H9 (cell line): ENCODE data around the gene GNA12. TPM values are rescaled to one million over a fixed set of nuclear protein-coding genes. Genes with fewer than 3 reads are reported as not detected.
A peak's percentile ranks its signal among the peaks of the same experiment; 100 is the strongest.

Experiments used
- DNase-seq: peaks from one replicate; pipeline ENCODE4 v3.0.0-alpha.2; 2017
- H2AFZ ChIP-seq: one replicate; pipeline ENCODE4 v1.6.1; 2013; ENCODE audit warnings: mild to moderate bottlenecking, low read length, control low read depth, moderate library complexity
- H2AK5ac ChIP-seq: 2 replicates; pipeline ENCODE4 v1.6.1; 2013; ENCODE audit warnings: low read length, control low read depth, mixed read lengths; ENCODE audit not compliant: insufficient read length
- H2BK120ac ChIP-seq: one replicate; pipeline ENCODE4 v1.6.1; 2013; ENCODE audit warnings: low read depth, mild to moderate bottlenecking, low read length, control low read depth, inconsistent platforms; ENCODE audit not compliant: poor library complexity, severe bottlenecking
- H2BK12ac ChIP-seq: 2 replicates; pipeline ENCODE4 v1.6.1; 2013; ENCODE audit warnings: low read length, control low read depth, mixed read lengths, low read depth; ENCODE audit not compliant: insufficient read length
- H2BK15ac ChIP-seq: 2 replicates; pipeline ENCODE4 v1.6.1; 2013; ENCODE audit warnings: low read depth, low read length, control low read depth
- H2BK20ac ChIP-seq: one replicate; pipeline ENCODE4 v1.6.1; 2013; ENCODE audit warnings: low read depth, mild to moderate bottlenecking, low read length, control low read depth, inconsistent platforms; ENCODE audit not compliant: poor library complexity, severe bottlenecking
- H2BK5ac ChIP-seq: 2 replicates; pipeline ENCODE4 v1.6.1; 2013; ENCODE audit warnings: low read length, control low read depth, mixed read lengths; ENCODE audit not compliant: insufficient read length
- H3K14ac ChIP-seq: 2 replicates; pipeline ENCODE4 v1.6.1; 2013; ENCODE audit warnings: low read length, control low read depth; ENCODE audit not compliant: insufficient read depth
- H3K18ac ChIP-seq: 2 replicates; pipeline ENCODE4 v1.6.1; 2013; ENCODE audit warnings: low read depth, mild to moderate bottlenecking, mixed read lengths, low read length, control low read depth; ENCODE audit not compliant: insufficient read length
- H3K23ac ChIP-seq: 2 replicates; pipeline ENCODE4 v1.6.1; 2013; ENCODE audit warnings: low read length, control low read depth, mixed read lengths, low read depth; ENCODE audit not compliant: insufficient read length
- H3K23me2 ChIP-seq: 2 replicates; pipeline ENCODE4 v1.6.1; 2013; ENCODE audit warnings: low read depth, mild to moderate bottlenecking, mixed read lengths, low read length, control low read depth; ENCODE audit not compliant: insufficient read length, poor library complexity, severe bottlenecking
- H3K27ac ChIP-seq: 2 replicates; pipeline ENCODE4 v1.5.1; 2013; ENCODE audit warnings: low read length, control low read depth, mixed read lengths, low read depth; ENCODE audit not compliant: insufficient read length
- H3K27me3 ChIP-seq: 2 replicates; pipeline ENCODE4 v1.6.1; 2013; ENCODE audit warnings: low read length, control low read depth, inconsistent platforms; ENCODE audit not compliant: insufficient read depth
- H3K4ac ChIP-seq: 2 replicates; pipeline ENCODE4 v1.6.1; 2013; ENCODE audit warnings: low read depth, mild to moderate bottlenecking, control low read depth, inconsistent platforms, low read length, moderate library complexity
- H3K4me1 ChIP-seq: 2 replicates; pipeline ENCODE4 v1.6.1; 2013; ENCODE audit warnings: low read length, control low read depth, inconsistent platforms; ENCODE audit not compliant: insufficient read depth
- H3K4me2 ChIP-seq: 2 replicates; pipeline ENCODE4 v1.6.1; 2013; ENCODE audit warnings: low read length, control low read depth, mixed read lengths; ENCODE audit not compliant: insufficient read length, insufficient read depth
- H3K56ac ChIP-seq: 2 replicates; pipeline ENCODE4 v1.6.1; 2013; ENCODE audit warnings: low read depth, mild to moderate bottlenecking, mixed read lengths, low read length, control low read depth; ENCODE audit not compliant: insufficient read length
- H3K79me1 ChIP-seq: 2 replicates; pipeline ENCODE4 v1.6.1; 2013; ENCODE audit warnings: low read depth, mild to moderate bottlenecking, moderate library complexity, low read length, control low read depth, inconsistent platforms; ENCODE audit not compliant: insufficient read depth, poor library complexity, severe bottlenecking
- H3K79me2 ChIP-seq: 2 replicates; pipeline ENCODE4 v1.6.1; 2013; ENCODE audit warnings: low read length, control low read depth, inconsistent platforms; ENCODE audit not compliant: insufficient read depth
- H3K9ac ChIP-seq: 2 replicates; pipeline ENCODE4 v1.6.1; 2013; ENCODE audit warnings: low read length, control low read depth, mixed read lengths; ENCODE audit not compliant: insufficient read length; ENCODE audit errors: extremely low read depth
- H3K9me3 ChIP-seq: one replicate; pipeline ENCODE4 v1.6.1; 2013; ENCODE audit warnings: low read depth, low read length, inconsistent platforms; ENCODE audit not compliant: control insufficient read depth
- H3T11ph ChIP-seq: one replicate; pipeline ENCODE4 v1.6.1; 2013; ENCODE audit warnings: mild to moderate bottlenecking, low read length, control low read depth, inconsistent platforms
- H4K20me1 ChIP-seq: one replicate; pipeline ENCODE4 v1.6.1; 2013; ENCODE audit not compliant: control insufficient read depth, insufficient read length, insufficient read depth
- H4K5ac ChIP-seq: 2 replicates; pipeline ENCODE4 v1.6.1; 2013; ENCODE audit warnings: low read depth, mild to moderate bottlenecking, mixed read lengths, low read length, control low read depth; ENCODE audit not compliant: insufficient read length
- H4K8ac ChIP-seq: replicated peaks from 2 replicates; pipeline ENCODE4 v1.6.1; 2013; ENCODE audit warnings: low read length, control low read depth, mixed read lengths, low read depth; ENCODE audit not compliant: insufficient read length
- H4K91ac ChIP-seq: 2 replicates; pipeline ENCODE4 v1.6.1; 2013; ENCODE audit warnings: low read depth, mild to moderate bottlenecking, moderate library complexity, mixed read lengths, low read length, control low read depth; ENCODE audit not compliant: insufficient read length
- H3K27ac Mint-ChIP-seq, 3 experiments: 2 replicates in 2 of 3; 3 replicates in 1 of 3; pipeline ENCODE4 v1.8.0; 2020 to 2021; ENCODE audit warnings: mixed read lengths in 3 of 3, mild to moderate bottlenecking in 1 of 3, moderate library complexity in 1 of 3
- H3K27me3 Mint-ChIP-seq: 2 replicates; pipeline ENCODE4 v1.8.0; 2021; ENCODE audit warnings: low read depth, mild to moderate bottlenecking, moderate library complexity, mixed read lengths
- H3K36me3 Mint-ChIP-seq, 3 experiments: 2 replicates in 2 of 3; 3 replicates in 1 of 3; pipeline ENCODE4 v1.8.0; 2020 to 2021; ENCODE audit warnings: low read depth in 3 of 3, mixed read lengths in 3 of 3; ENCODE audit not compliant: insufficient read depth in 1 of 3
- H3K4me1 Mint-ChIP-seq, 2 experiments: 2 replicates each; pipeline ENCODE4 v1.8.0; 2020; ENCODE audit warnings: mixed read lengths in 2 of 2
- H3K4me3 Mint-ChIP-seq, 2 experiments: 2 replicates in 1 of 2; 3 replicates in 1 of 2; pipeline ENCODE4 v1.8.0; 2020 to 2021; ENCODE audit warnings: mild to moderate bottlenecking in 2 of 2, mixed read lengths in 2 of 2, moderate library complexity in 1 of 2
- H3K9me3 Mint-ChIP-seq, 2 experiments: 2 replicates in 1 of 2; 3 replicates in 1 of 2; pipeline ENCODE4 v1.8.0; 2020; ENCODE audit warnings: mild to moderate bottlenecking in 2 of 2, mixed read lengths in 2 of 2, moderate library complexity in 1 of 2
- CTCF ChIP-seq: fragments of 200-600 bp; sonication (generic); conservative IDR thresholded peaks from 3 replicates; pipeline ENCODE4 v1.8.0; 2021; ENCODE audit warnings: antibody characterized with exemption, mild to moderate bottlenecking
- whole genome bisulfite sequencing: extraction: QIAGEN DNeasy Blood & Tissue Kit; methylation state at CpG from one replicate; pipeline ENCODE4 v1.1.7; 2013; ENCODE audit warnings: missing lambda C conversion rate, low lambda C conversion rate, mixed read lengths; ENCODE audit not compliant: insufficient read length; ENCODE audit errors: extremely low coverage; 5-methylcytosine and 5-hydroxymethylcytosine counted together
- total RNA-seq: library from RNA; stranded (reverse); gene quantifications from 2 replicates; pipeline ENCODE4 v1.2.1, GENCODE V29; 2021

Gene GNA12
- total RNA-seq, 1 experiment from 2014 or later = 60.2 TPM

GRCh38 chr7:2689343-2689847 is 154.7 kb downstream of the GNA12 start:
- Histone ChIP-seq H3K79me2 (no peaks in the 10 kb centered on the region), H3K27ac (no peak overlapping the region), H2BK5ac (no peak overlapping the region), H3K56ac (no peak overlapping the region), H3K79me1 (no peaks in the 10 kb centered on the region), H4K5ac (no peak overlapping the region), H3T11ph (no peak overlapping the region), H3K23ac (no peak overlapping the region), H2AFZ (no peak overlapping the region), H2BK120ac (no peak overlapping the region), H3K18ac (no peak overlapping the region), H2BK12ac (no peak overlapping the region), H2BK20ac (no peak overlapping the region), H3K4me2 (no peak overlapping the region), H3K23me2 (peaks cover 11% of the 10 kb centered on the region), H4K91ac (no peak overlapping the region), H3K4me1 (no peaks in the 10 kb centered on the region), H3K4ac (no peak overlapping the region), H4K8ac (no peak overlapping the region), H3K9me3 (no peaks in the 10 kb centered on the region), H3K27me3 (peaks cover 12% of the 10 kb centered on the region; the same call in 1 of the 2 replicates), H2BK15ac (no peak overlapping the region), H2AK5ac (no peak overlapping the region), H3K9ac (no peak overlapping the region), H4K20me1 (no peaks in the 10 kb centered on the region), H3K14ac (no peak overlapping the region)
- peaks cover 5 to 8% of the 10 kb centered on the region in 2 experiments for H3K4me1 Mint-ChIP-seq
- peak overlapping the region; percentile 17 to 53; a peak in 1 of 5 replicates for H3K4me3 Mint-ChIP-seq
- TF ChIP-seq CTCF = no peak
- no CpG with 5 or more reads among the region's 16 CpGs for WGBS
- H3K36me3 Mint-ChIP-seq = no peaks in the 10 kb centered on the region
- H3K27me3 Mint-ChIP-seq = peaks cover 52% of the 10 kb centered on the region
- no peak overlapping the region; a peak in 1 of 7 replicates for H3K27ac Mint-ChIP-seq
- H3K9me3 Mint-ChIP-seq = no peaks in the 10 kb centered on the region
- DNase-seq = no peak
